MM.1S (cell line): Measurements from ENCODE around the gene IRF8.

Experiments
- EZH2 ChIP-seq: fragments of 300-600 bp; sonication (generic); optimal IDR thresholded peaks from 2 replicates; pipeline ENCODE3; 2017; ENCODE audit warnings: low read depth, mild to moderate bottlenecking, antibody characterized with exemption, low read length, mixed read lengths
- EZH2phosphoT487 ChIP-seq: fragments of 300-600 bp; sonication (generic); IDR thresholded peaks from 2 replicates; pipeline ENCODE4 v1.6.1; 2018; ENCODE audit warnings: antibody characterized with exemption, low read length
- TF ChIP-seq, protein P1 (sequence below): fragments of 300-600 bp; sonication (generic); IDR thresholded peaks from 2 replicates; pipeline ENCODE4 v1.5.1; 2016; ENCODE audit warnings: antibody characterized with exemption, low read length, mixed read lengths

- TF ChIP-seq, protein P1, sequence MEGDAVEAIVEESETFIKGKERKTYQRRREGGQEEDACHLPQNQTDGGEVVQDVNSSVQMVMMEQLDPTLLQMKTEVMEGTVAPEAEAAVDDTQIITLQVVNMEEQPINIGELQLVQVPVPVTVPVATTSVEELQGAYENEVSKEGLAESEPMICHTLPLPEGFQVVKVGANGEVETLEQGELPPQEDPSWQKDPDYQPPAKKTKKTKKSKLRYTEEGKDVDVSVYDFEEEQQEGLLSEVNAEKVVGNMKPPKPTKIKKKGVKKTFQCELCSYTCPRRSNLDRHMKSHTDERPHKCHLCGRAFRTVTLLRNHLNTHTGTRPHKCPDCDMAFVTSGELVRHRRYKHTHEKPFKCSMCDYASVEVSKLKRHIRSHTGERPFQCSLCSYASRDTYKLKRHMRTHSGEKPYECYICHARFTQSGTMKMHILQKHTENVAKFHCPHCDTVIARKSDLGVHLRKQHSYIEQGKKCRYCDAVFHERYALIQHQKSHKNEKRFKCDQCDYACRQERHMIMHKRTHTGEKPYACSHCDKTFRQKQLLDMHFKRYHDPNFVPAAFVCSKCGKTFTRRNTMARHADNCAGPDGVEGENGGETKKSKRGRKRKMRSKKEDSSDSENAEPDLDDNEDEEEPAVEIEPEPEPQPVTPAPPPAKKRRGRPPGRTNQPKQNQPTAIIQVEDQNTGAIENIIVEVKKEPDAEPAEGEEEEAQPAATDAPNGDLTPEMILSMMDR = no peak
- no peak for TF ChIP-seq EZH2
- no peak for TF ChIP-seq EZH2phosphoT487
These were observed 53.2 kb downstream of the IRF8 start for GRCh38 chr16:85952197-85952596.
